Effector memory CD8-positive, alpha-beta T cell (primary cell): ENCODE data around the gene VOPP1.

Source experiments
- ATAC-seq: fragments of 150-1000 bp; cut with Tn5 transposase; replicated peaks from 2 replicates; pipeline ENCODE4 v1.10.0; 2021; ENCODE audit warnings: mild to moderate bottlenecking, moderate library complexity
- DNase-seq, 3 experiments: peaks; one replicate each; pipeline ENCODE4 v3.0.0; 2021
- H3K27ac Mint-ChIP-seq, 2 donors: one replicate each; pipeline ENCODE4 v1.8.0; 2022; ENCODE audit warnings: mild to moderate bottlenecking in 2 of 2, mixed read lengths in 2 of 2, moderate library complexity in 2 of 2
- H3K27me3 Mint-ChIP-seq, 2 donors: one replicate each; pipeline ENCODE4 v1.8.0; 2022; ENCODE audit warnings: mixed read lengths in 2 of 2
- H3K36me3 Mint-ChIP-seq: one replicate; pipeline ENCODE4 v1.8.0; 2022; ENCODE audit warnings: mild to moderate bottlenecking, moderate library complexity, mixed read lengths; ENCODE audit not compliant: insufficient read depth
- H3K4me1 Mint-ChIP-seq, 2 donors: one replicate each; pipeline ENCODE4 v1.8.0; 2022; ENCODE audit warnings: low read depth in 2 of 2, mixed read lengths in 2 of 2
- H3K4me3 Mint-ChIP-seq, 2 donors: one replicate each; pipeline ENCODE4 v1.8.0; 2022; ENCODE audit warnings: mild to moderate bottlenecking in 2 of 2, mixed read lengths in 2 of 2, moderate library complexity in 2 of 2
- H3K9me3 Mint-ChIP-seq, 2 donors: one replicate each; pipeline ENCODE4 v1.8.0; 2022; ENCODE audit warnings: mixed read lengths in 2 of 2

Gene VOPP1

DNA sequence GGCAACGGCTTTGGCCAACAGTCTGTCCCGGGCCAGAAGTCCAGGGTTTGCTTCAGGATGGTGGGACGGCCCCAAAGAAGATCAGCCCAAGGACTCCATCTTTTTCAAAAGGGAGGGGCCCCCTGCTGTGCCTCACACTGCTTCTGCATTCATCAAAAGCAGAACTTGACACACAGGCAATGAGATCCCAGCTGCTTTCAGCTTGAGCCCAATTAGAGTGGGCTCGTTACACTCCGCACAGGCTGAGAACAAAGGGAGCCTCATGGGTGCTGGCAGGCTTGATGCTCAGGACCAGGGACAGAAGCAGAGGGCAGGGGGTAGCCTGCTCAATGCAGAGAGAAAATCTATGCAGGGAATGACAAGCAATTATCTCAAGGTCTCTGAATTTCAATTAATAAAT lies 45.5 kb downstream of the VOPP1 start:
- Mint-ChIP-seq H3K4me1 (peaks cover 45 to 63% of the 10 kb centered on the region in 2 donors), H3K9me3 (no peaks in the 10 kb centered on the region), H3K27ac (no peak overlapping the region), H3K27me3 (no peaks in the 10 kb centered on the region), H3K4me3 (no peak overlapping the region), H3K36me3 (peaks cover 6% of the 10 kb centered on the region)
- DNase-seq (no peak), ATAC-seq (peak; percentile 19)

DNA sequence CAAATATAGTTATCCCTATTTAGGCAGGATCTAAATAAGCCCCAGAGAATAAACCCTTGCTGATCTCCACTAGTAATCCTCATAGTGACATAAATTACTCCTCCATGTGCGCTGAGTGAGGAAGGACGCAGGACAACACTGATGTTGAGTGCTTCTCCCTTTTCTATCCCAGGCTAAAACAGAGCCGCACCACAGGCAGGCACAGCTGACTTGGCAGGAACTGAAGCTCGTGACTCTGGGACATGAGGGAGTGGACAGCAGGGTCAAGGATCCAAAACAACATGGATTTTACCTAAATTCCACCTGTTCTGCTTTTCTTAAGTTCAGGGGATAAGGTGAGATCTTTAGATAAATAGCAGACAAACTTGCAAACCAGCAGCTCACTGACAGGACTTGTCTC lies 46.0 kb downstream of the VOPP1 start:
- H3K36me3 Mint-ChIP-seq = peaks cover 6% of the 10 kb centered on the region
- peaks cover 41 to 61% of the 10 kb centered on the region in 2 donors for H3K4me1 Mint-ChIP-seq
- H3K9me3 Mint-ChIP-seq = no peaks in the 10 kb centered on the region
- DNase-seq = no peak
- no peak overlapping the region for H3K4me3 Mint-ChIP-seq
- H3K27ac Mint-ChIP-seq = no peak overlapping the region
- ATAC-seq = no peak
- no peaks in the 10 kb centered on the region for H3K27me3 Mint-ChIP-seq

DNA sequence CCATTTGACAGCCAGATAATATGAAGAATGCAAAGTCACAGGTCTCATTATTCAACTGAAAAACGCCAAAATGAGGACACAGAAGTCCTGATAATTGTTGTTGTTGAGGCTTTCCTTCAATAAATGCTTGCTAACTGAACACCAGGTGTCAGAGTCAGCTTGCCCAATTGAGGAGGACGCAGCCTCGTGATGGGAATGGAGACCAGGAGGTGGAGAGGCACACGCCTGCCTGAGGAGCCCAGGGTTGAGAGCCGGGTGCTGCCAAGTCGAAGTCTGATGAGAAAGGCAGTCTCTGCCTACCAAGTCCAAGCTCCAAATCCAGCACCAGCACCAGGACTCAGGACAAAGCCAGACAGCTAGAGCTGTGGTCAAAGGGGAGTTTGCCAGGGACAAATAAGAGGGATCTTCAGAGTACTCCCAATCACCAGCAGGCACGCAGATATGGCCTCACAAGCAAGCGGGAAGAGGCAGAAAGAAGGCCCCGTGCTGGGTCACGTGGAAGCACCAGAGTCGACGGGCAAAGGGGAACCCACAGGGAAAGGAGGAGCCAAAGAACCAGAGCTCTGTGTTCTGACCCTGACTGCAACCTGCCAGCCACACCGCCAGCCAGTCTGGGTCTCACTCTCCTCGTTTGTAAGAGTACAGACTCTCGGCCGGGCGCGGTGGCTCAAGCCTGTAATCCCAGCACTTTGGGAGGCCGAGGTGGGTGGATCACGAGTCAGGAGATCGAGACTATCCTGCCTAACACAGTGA lies 47.6 kb downstream of the VOPP1 start:
- Mint-ChIP-seq H3K27me3 (no peaks in the 10 kb centered on the region), H3K36me3 (peaks cover 17% of the 10 kb centered on the region), H3K4me1 (peaks cover 42 to 54% of the 10 kb centered on the region in 2 donors), H3K27ac (peak overlapping the region in 1 of 2 donors; percentile 9), H3K9me3 (no peaks in the 10 kb centered on the region), H3K4me3 (no peak overlapping the region)
- ATAC-seq (no peak), DNase-seq (no peak)

DNA sequence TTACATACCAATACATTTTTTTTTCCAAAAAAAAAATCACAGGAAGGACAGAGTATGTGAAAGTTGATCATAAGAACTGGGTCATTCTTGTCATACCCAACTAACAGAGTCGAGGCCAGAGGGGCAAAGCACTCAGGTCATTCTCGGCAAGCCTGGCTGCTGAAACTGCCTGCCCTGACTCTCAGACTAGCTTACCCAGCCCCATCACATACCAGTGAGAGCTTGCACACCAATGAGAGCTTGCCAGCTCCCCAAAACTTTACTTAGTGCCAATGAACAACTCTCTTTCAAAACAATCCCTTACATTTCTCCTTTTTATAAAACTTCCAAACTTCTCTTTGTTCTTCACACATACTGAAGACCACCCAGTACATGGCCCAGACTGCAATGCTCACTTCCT lies 48.9 kb downstream of the VOPP1 start:
- H3K4me1 Mint-ChIP-seq = peaks cover 45 to 58% of the 10 kb centered on the region in 2 donors
- peaks cover 28% of the 10 kb centered on the region for H3K36me3 Mint-ChIP-seq
- DNase-seq (no peak), ATAC-seq (no peak)
- no peaks in the 10 kb centered on the region for H3K9me3 Mint-ChIP-seq
- peak overlapping the region; percentile 8 to 9 for H3K27ac Mint-ChIP-seq
- H3K27me3 Mint-ChIP-seq = no peaks in the 10 kb centered on the region
- no peak overlapping the region for H3K4me3 Mint-ChIP-seq

DNA sequence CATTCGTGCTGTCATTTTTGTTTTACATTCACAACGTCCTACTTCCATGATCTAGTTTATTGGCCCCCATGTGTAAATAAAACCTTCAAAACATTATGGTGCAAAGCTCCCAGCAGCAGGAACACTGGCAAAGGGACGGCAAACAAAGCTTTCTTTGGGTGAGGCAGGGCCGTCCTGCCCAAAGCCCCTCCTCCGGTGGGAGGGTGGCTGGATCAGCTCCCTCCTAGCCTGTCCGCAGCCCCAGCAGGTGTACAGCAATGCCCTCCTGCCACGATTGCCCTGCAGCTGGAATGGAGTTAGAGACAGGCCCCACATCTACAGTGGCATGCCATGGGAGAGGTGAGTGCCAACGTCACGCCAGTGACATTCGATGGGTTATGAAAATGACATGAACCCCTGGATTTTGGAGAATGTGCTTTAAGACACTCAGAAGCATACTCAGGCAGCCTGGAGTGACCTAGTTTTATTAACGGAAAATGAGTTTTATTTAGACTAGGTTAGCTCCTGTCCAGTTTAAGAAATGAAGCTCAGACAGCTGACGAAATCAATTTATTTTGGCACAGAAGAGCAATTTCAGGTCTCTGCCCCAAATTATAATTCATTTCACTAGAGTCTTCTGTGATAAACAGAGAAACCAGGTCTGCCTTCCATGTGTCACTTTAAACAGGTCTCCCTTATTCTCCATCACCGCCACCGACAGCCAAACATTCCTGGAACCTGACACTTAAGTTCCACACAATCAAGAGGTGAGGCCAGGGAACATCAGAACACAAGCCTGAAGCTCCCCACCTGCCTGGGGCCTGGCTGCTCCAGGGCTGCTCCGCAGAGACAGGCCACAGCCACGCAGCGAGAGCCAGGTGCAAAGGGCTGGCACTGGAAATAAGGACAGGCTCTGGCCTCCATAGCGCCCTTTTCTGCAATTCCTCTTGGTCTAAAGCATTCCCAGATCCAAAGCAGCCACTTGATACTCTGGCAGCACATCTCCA lies 50.1 kb downstream of the VOPP1 start:
- ATAC-seq (no peak), DNase-seq (no peak)
- Mint-ChIP-seq H3K9me3 (no peaks in the 10 kb centered on the region), H3K27me3 (no peaks in the 10 kb centered on the region), H3K4me1 (peaks cover 56 to 66% of the 10 kb centered on the region in 2 donors), H3K4me3 (no peak overlapping the region), H3K36me3 (peaks cover 39% of the 10 kb centered on the region), H3K27ac (peak overlapping the region; percentile 8 to 9)

DNA sequence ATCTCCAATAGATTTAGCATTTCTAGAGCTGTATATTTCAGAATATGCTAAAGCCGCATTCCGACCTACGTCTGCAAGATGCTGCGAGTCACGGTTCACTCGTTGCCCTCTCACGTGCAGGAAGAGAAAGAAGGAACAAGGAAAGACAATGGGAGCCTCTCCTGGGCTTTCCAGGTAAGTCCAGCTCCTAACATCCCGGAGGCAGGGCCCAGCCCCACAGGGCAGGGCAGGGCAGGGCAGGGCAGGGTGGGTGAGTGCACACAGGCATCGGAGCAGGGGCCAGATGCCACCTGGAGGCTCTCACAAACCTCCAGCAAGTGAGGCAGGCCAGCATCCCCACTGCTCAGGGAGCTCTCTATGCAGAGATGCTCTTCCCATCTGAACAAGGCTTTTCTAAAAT lies 50.8 kb downstream of the VOPP1 start:
- no peak for ATAC-seq
- Mint-ChIP-seq H3K9me3 (no peaks in the 10 kb centered on the region), H3K27me3 (no peaks in the 10 kb centered on the region), H3K4me3 (no peak overlapping the region), H3K27ac (no peak overlapping the region), H3K36me3 (peaks cover 41% of the 10 kb centered on the region), H3K4me1 (peaks cover 58 to 63% of the 10 kb centered on the region in 2 donors)
- DNase-seq = no peak

DNA sequence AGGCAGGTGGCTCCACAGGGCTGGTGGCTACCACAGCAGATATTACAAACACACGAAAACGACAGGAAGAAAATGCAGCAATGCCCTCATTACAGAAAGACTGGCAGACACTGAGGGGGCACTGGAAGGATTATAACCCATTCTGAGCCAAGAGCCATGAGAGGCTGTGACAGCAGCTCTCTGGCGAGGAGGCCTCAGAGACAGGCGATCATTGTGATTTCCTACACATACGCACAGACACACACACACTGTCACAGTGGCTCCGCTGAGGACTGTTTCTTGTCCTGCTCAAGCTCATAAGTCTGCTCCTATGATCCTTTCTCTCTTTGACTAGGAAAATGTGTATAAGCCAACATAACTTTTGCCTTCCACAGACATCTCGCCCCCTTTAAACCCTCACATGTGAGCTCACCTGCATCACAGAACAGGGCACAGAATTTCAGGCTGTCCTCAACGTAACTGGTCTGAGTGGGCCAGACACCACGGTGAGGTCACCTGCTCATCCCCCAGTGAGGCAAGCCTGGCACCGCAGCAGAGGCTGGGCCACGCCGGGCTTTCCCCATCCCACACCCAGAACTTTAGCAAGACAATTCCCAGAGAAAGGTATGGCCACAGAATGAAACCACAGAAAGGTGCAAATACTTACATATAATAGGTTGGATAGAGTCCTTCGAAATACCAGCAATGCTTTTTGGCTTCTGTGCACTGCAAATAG lies 51.7 kb downstream of the VOPP1 start:
- H3K4me3 Mint-ChIP-seq = no peak overlapping the region
- DNase-seq (no peak), ATAC-seq (no peak)
- H3K27me3 Mint-ChIP-seq = no peaks in the 10 kb centered on the region
- peaks cover 50% of the 10 kb centered on the region for H3K36me3 Mint-ChIP-seq
- H3K4me1 Mint-ChIP-seq = peaks cover 66 to 69% of the 10 kb centered on the region in 2 donors
- H3K27ac Mint-ChIP-seq = peak overlapping the region in 1 of 2 donors; percentile 73
- H3K9me3 Mint-ChIP-seq = no peaks in the 10 kb centered on the region

DNA sequence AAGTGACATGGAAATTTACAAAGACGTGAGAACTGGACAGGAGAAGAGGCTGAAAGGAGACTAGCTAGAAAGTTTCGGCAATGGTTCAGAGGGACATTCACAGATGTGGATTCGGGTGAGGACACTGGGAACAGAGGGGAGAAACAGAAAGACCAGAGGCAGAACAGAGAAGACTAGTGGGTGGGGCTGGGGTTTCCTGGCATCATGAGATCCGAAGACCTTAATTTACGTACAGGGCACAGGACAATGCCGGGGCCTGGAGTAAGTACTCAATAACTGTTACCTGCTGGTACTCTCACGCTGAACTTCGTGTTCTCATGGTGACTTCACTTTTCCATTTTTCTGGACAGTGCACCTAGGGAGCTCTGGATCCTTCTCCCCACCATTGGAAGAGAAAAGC lies 53.5 kb downstream of the VOPP1 start:
- no peaks in the 10 kb centered on the region for H3K9me3 Mint-ChIP-seq
- H3K4me3 Mint-ChIP-seq = no peak overlapping the region
- ATAC-seq (no peak), DNase-seq (no peak)
- no peaks in the 10 kb centered on the region for H3K27me3 Mint-ChIP-seq
- peak overlapping the region in 1 of 2 donors; percentile 70 for H3K27ac Mint-ChIP-seq
- H3K4me1 Mint-ChIP-seq = peaks cover 61 to 62% of the 10 kb centered on the region in 2 donors
- peaks cover 49% of the 10 kb centered on the region for H3K36me3 Mint-ChIP-seq

DNA sequence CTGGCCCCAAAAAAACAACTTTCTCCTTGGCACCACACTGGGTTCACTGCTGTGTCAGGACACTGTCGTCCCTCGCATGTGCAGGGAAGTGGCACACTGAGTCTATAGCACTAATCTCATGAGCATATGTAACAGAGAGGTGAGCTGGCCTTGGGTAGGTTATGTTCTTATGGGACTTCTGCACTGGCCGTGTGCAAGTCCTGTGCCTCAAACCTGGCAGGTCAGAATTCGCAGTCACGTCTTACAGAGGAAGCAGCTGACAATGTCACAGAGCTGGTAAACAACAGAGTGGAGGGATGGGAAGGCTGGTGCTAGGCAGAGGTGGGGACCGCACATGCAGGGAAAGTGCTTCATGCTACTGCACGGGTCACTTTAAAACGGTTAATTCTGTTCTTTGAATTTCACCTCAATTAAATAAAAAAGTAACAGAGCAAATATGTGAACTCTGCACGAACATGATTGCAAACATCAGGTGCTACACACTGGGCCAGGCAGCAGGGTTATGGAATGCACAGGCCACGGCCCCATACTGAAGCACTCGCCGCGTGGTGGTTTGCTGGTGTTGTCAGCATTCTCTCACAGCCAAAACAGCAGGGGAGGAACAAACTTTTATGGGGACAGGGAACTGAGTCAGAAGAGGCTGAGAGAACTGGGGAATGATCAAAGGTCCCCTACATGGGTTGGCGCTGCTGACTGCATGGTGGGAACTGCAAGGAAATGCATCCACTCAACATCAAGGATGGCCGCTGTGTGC lies 54.2 kb downstream of the VOPP1 start:
- peaks cover 57 to 60% of the 10 kb centered on the region in 2 donors for H3K4me1 Mint-ChIP-seq
- H3K9me3 Mint-ChIP-seq = no peaks in the 10 kb centered on the region
- peak overlapping the region in 1 of 2 donors; percentile 22 for H3K4me3 Mint-ChIP-seq
- no peak for DNase-seq
- ATAC-seq = no peak
- no peaks in the 10 kb centered on the region for H3K27me3 Mint-ChIP-seq
- H3K36me3 Mint-ChIP-seq = peaks cover 50% of the 10 kb centered on the region
- peak overlapping the region; percentile 70 to 84 for H3K27ac Mint-ChIP-seq

DNA sequence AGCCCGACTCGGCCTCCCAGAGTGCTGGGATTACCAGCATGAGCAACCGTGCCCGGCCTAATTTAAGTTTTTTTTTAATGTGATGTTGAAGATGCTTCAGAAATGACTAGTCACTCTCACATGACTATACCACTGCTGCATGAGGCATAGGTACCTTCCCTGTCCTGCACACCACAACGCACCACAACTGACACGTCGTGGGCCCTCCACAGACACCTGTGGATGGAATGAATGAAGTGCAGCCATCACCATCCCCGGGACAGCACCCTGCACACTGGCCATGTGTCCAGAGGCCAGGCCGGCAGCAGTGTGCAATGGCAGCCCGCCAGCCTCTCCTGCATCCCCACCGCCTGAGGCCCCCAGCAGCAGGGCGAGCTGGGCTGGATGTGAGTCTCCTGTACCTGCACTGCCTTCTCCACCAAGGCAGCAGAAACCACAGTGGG lies 55.1 kb downstream of the VOPP1 start:
- ATAC-seq (peak; percentile 75), DNase-seq (no peak)
- Mint-ChIP-seq H3K4me3 (peak overlapping the region; percentile 22 to 40), H3K36me3 (peaks cover 57% of the 10 kb centered on the region), H3K27ac (peak overlapping the region; percentile 70 to 84), H3K4me1 (peaks cover 50 to 53% of the 10 kb centered on the region in 2 donors), H3K9me3 (no peaks in the 10 kb centered on the region), H3K27me3 (no peaks in the 10 kb centered on the region)

DNA sequence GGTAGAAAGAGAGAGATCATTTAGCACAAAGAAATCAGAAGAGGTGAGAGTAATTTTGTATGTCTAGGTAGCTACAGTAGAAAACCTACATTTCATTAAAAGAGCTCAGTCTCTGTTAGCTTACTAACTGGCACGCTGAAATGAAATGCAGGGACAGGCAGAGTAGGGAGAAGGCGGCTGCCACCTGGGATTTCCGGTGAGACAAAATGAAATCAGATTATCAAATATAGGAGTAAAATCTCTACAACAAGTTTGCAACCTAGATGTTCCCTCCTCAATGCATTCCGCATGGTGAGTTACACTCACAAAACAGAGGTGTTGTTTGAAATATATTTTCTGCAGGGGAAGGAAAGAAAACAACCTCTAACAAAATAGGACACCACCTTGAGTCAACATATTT lies 55.9 kb downstream of the VOPP1 start:
- no peaks in the 10 kb centered on the region for H3K27me3 Mint-ChIP-seq
- peak overlapping the region; percentile 44 to 90 for H3K27ac Mint-ChIP-seq
- H3K4me1 Mint-ChIP-seq = peaks cover 46 to 57% of the 10 kb centered on the region in 2 donors
- H3K9me3 Mint-ChIP-seq = no peaks in the 10 kb centered on the region
- H3K36me3 Mint-ChIP-seq = peaks cover 58% of the 10 kb centered on the region
- H3K4me3 Mint-ChIP-seq = peak overlapping the region; percentile 51 to 76
- DNase-seq (no peak), ATAC-seq (no peak)

DNA sequence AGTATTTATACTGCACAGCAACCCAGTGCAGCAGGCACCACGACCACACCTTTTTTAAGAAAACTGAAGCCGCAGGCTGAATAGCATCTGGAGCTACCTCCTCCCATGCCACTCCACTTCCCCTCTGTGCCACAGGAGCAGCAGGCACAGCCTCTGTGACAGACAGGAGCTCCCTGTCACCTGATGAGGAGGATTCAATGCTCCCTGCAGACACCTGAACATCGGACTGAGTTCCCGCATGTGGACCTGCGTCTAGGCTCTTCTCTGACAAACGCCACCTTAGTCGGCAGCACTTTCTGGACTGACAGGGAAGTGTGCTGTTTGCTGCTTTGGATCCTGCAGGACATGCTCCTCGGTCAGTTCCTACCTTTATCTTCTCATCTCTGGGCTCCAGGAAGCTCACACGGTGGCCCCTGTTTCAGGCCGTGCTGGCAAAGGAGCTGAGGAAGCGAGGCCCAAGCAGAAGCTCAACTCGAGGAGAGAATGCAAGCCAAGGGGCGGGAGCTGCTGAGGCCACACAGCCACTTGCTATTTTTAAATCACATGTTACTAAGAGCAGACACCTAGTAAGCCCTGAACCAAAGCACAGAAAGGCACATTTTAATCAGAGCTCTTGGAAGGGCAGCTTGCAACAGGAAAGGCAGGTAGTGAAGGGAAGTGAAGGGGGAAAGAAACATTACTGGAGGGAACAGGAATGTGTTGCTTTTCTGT lies 56.6 kb downstream of the VOPP1 start:
- Mint-ChIP-seq H3K27ac (peak overlapping the region; percentile 44 to 90), H3K4me1 (peaks cover 48 to 58% of the 10 kb centered on the region in 2 donors)
- ATAC-seq = peak; percentile 45

More for the DNA sequence above, 56.6 kb downstream of the VOPP1 start:
- H3K36me3 Mint-ChIP-seq = peaks cover 60% of the 10 kb centered on the region
- no peak for DNase-seq
- H3K27me3 Mint-ChIP-seq = no peaks in the 10 kb centered on the region
- H3K9me3 Mint-ChIP-seq = no peaks in the 10 kb centered on the region
- H3K4me3 Mint-ChIP-seq = peak overlapping the region; percentile 51 to 76
